Bronchial epithelial cell (primary cell): ENCODE measurements around the gene ZNF414. TPM values are rescaled to one million over a fixed set of nuclear protein-coding genes. Genes with fewer than 3 reads are reported as not detected.

ENCODE experiments used
- DNase-seq: peaks from one replicate; pipeline ENCODE4 v3.0.0-alpha.2; 2010; ENCODE audit warnings: low read depth
- FAIRE-seq: peaks from 2 replicates; lab custom pipeline; 2011; peaks lifted over from hg19 to GRCh38; lab: Jason Lieb, UNC
- H3K27me3 ChIP-seq: 2 replicates; pipeline ENCODE4 v1.5.1; 2011; ENCODE audit warnings: low read length; ENCODE audit not compliant: control insufficient read depth, insufficient read depth
- H3K36me3 ChIP-seq: 2 replicates; pipeline ENCODE4 v1.5.1; 2011; ENCODE audit warnings: low read length; ENCODE audit not compliant: control insufficient read depth, insufficient read depth
- H3K4me3 ChIP-seq: 2 replicates; pipeline ENCODE4 v1.5.1; 2011; ENCODE audit warnings: mild to moderate bottlenecking, low read depth, low read length, control low read depth
- total RNA-seq: library from RNA; depleted of rRNA; stranded (reverse); fragments of >200 nt; gene quantifications from 2 replicates; pipeline ENCODE4 v1.2.1, GENCODE V29; 2014
- TF ChIP-seq, protein P1 (sequence below): IDR thresholded peaks from 2 replicates; pipeline ENCODE4 v1.5.1; 2011; ENCODE audit warnings: mild to moderate bottlenecking, moderate library complexity, low read length, control low read depth, inconsistent platforms; ENCODE audit not compliant: insufficient read depth, severe bottlenecking

Gene ZNF414
- total RNA-seq, 1 donor from 2014 or later, result 3.4 TPM

DNA sequence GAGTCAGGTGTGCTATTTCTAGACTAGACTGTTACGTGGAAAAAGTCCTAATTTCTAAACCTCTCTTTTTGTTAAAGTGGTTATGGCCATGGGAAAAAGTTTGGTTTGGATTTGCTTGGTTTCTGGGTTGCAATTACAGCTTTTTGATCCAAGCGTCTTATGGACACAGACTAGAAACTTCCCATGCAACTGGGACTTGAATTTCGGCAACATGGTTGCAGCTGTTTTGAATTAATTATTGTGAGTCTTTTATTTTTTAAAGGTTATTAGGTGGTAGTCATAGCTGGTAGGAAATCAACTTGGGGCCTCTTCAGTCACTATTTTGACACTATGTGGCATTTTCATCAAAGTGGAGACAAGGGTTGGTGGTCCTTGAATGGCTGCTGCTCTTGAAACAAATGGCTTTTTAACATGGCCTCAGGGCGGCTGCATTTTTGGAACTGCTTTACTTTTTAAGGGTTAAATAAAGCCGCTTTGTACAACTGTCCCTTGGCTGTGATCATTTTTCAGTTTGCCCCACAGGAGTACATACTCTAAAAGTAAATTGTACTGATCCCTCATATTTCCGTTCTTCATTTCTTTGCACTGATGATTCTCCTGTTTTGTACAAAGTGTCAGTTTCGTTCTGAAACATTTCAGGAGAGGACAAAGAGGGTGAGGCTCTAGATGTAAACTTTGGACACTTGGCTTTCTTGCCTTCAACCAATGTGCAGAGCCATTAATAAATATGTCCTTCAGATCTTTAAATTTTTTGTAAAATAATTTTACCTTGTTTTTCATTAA lies 53.3 kb downstream of the ZNF414 start:
- no peak for DNase-seq
- Histone ChIP-seq H3K27me3 (no peaks in the 10 kb centered on the region), H3K4me3 (no peak overlapping the region), H3K36me3 (peaks cover 16% of the 10 kb centered on the region)
- no peak for FAIRE-seq
- TF ChIP-seq, protein P1, sequence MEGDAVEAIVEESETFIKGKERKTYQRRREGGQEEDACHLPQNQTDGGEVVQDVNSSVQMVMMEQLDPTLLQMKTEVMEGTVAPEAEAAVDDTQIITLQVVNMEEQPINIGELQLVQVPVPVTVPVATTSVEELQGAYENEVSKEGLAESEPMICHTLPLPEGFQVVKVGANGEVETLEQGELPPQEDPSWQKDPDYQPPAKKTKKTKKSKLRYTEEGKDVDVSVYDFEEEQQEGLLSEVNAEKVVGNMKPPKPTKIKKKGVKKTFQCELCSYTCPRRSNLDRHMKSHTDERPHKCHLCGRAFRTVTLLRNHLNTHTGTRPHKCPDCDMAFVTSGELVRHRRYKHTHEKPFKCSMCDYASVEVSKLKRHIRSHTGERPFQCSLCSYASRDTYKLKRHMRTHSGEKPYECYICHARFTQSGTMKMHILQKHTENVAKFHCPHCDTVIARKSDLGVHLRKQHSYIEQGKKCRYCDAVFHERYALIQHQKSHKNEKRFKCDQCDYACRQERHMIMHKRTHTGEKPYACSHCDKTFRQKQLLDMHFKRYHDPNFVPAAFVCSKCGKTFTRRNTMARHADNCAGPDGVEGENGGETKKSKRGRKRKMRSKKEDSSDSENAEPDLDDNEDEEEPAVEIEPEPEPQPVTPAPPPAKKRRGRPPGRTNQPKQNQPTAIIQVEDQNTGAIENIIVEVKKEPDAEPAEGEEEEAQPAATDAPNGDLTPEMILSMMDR, result no peak

Other genes starting within 250 kb of the ZNF414 start
- gene CD320, start 205.8 kb downstream of the ZNF414 start, total RNA-seq, result 4.0 and 14.0 TPM in 2 replicates
- 14.7 and 42.6 TPM in 2 replicates for gene NDUFA7, start 192.8 kb downstream of the ZNF414 start, total RNA-seq
- gene RPS28, start 192.7 kb downstream of the ZNF414 start, total RNA-seq, result 279 and 911 TPM in 2 replicates
- 0.64 and 2.4 TPM in 2 replicates for gene KANK3, start 170.9 kb downstream of the ZNF414 start, total RNA-seq
- 3.2 and 5.1 TPM in 2 replicates for gene ANGPTL4, start 150.0 kb downstream of the ZNF414 start, total RNA-seq
- gene RAB11B, start 123.8 kb downstream of the ZNF414 start, total RNA-seq, result 21.1 and 50.4 TPM in 2 replicates
- gene MARCHF2, start 100.9 kb downstream of the ZNF414 start, total RNA-seq, result 70.5 and 84.0 TPM in 2 replicates
- 53.4 and 62.0 TPM in 2 replicates for gene HNRNPM, start 69.2 kb downstream of the ZNF414 start, total RNA-seq
- not detected in 2 replicates for gene PRAM1, start 11.5 kb downstream of the ZNF414 start, total RNA-seq
- under 0.01 TPM in 1 of 2 replicates, not detected in the other for gene MYO1F, start 63.3 kb upstream of the ZNF414 start, total RNA-seq
- gene ADAMTS10, start 96.5 kb upstream of the ZNF414 start, total RNA-seq, result not detected in 2 replicates
- not detected in 2 replicates for gene NFILZ, start 116.5 kb upstream of the ZNF414 start, total RNA-seq
- gene ACTL9, start 184.6 kb upstream of the ZNF414 start, total RNA-seq, result not detected in 2 replicates
- not detected in 2 replicates for gene OR2Z1, start 207.5 kb upstream of the ZNF414 start, total RNA-seq